Measurements from ENCODE around the gene ATP2B2. TPM values are rescaled to one million over a fixed set of nuclear protein-coding genes. Genes with fewer than 3 reads are reported as not detected.

The ATP2B2 gene
- total RNA-seq: 0.06 TPM
- long read RNA-seq, partial matches to known transcripts: 1 of 1 reads
- long read RNA-seq, other reads (novel, unspliced or antisense): 0 of 1 reads

GRCh38 chr3:10505050-10505790 lies at the start of gene ATP2B2:
ATP2B2 (minus strand) TSS chr3:10505586; CDS start chr3:10449543, 56,043 bp downstream.
- DNase-seq (no peak), ATAC-seq (no peak)
- no peak within 1 kb of the TSS for H3K4me3 ChIP-seq
- no peaks in the 10 kb centered on the region for H3K36me3 ChIP-seq
- intact Hi-C loops (cut with DNase I): no loop called here
- no peaks in the 10 kb centered on the region for H3K9me3 ChIP-seq
- no peak within 1 kb of the TSS for H3K27ac ChIP-seq
- TF ChIP-seq CTCF (IDR thresholded peaks at IDR 0.05): no peak
- H3K4me1 ChIP-seq: no peaks in the 10 kb centered on the region
- H3K27me3 ChIP-seq: peaks cover 36% of the 10 kb centered on the region

GRCh38 chr3:10554746-10555145 lies 49.4 kb upstream of the ATP2B2 start:
- no peaks in the 10 kb centered on the region for H3K4me1 ChIP-seq
- no peak overlapping the region for H3K27ac ChIP-seq
- ATAC-seq (no peak), DNase-seq (peak; percentile 36)
- no peak overlapping the region for H3K4me3 ChIP-seq
- no peak for TF ChIP-seq CTCF (IDR thresholded peaks at IDR 0.05)
- H3K27me3 ChIP-seq: peaks cover 10% of the 10 kb centered on the region
- no peaks in the 10 kb centered on the region for H3K9me3 ChIP-seq
- H3K36me3 ChIP-seq: no peaks in the 10 kb centered on the region
- intact Hi-C loops (cut with DNase I): no loop called here

- no peak for TF ChIP-seq CTCF (IDR thresholded peaks at IDR 0.05)
- peaks cover 10% of the 10 kb centered on the region for H3K27me3 ChIP-seq
- H3K4me3 ChIP-seq: no peak overlapping the region
- DNase-seq (no peak), ATAC-seq (no peak)
- no peaks in the 10 kb centered on the region for H3K4me1 ChIP-seq
- H3K27ac ChIP-seq: no peak overlapping the region
- intact Hi-C loops (cut with DNase I): no loop called here
- H3K9me3 ChIP-seq: no peaks in the 10 kb centered on the region
- H3K36me3 ChIP-seq: no peaks in the 10 kb centered on the region
These were observed 48.8 kb upstream of the ATP2B2 start for GRCh38 chr3:10554236-10554611.

GRCh38 chr3:10553591-10554235 lies 48.3 kb upstream of the ATP2B2 start:
- intact Hi-C loops (cut with DNase I): no loop called here
- DNase-seq: peak; percentile 15

GRCh38 chr3:10552631-10552943 lies 47.2 kb upstream of the ATP2B2 start:
- Histone ChIP-seq H3K36me3 (no peaks in the 10 kb centered on the region), H3K27ac (no peak overlapping the region), H3K9me3 (no peaks in the 10 kb centered on the region), H3K27me3 (peaks cover 10% of the 10 kb centered on the region), H3K4me1 (no peaks in the 10 kb centered on the region), H3K4me3 (no peak overlapping the region)
- peak; percentile 18 for DNase-seq
- TF ChIP-seq CTCF (IDR thresholded peaks at IDR 0.05): no peak
- intact Hi-C loops (cut with DNase I): no loop called here
- ATAC-seq: no peak

More at GRCh38 chr3:10553591-10554235, 48.3 kb upstream of the ATP2B2 start:
- Histone ChIP-seq H3K36me3 (no peaks in the 10 kb centered on the region), H3K4me3 (no peak overlapping the region), H3K27ac (no peak overlapping the region), H3K9me3 (no peaks in the 10 kb centered on the region), H3K27me3 (peaks cover 10% of the 10 kb centered on the region), H3K4me1 (no peaks in the 10 kb centered on the region)
- no peak for ATAC-seq
- no peak for TF ChIP-seq CTCF (IDR thresholded peaks at IDR 0.05)

All from upper lobe of right lung (tissue), 1 donor.